GM12875 (cell line): Measurements from ENCODE around the gene ABTB2.

Experiments
- H3K4me3 ChIP-seq: one replicate; pipeline ENCODE4 v1.5.1; 2011; ENCODE audit warnings: low read depth, low read length, control low read depth
- TF ChIP-seq, protein P1 (sequence below): IDR thresholded peaks from 2 replicates; pipeline ENCODE4 v1.5.1; 2011; ENCODE audit warnings: low read depth, mild to moderate bottlenecking, control low read depth, inconsistent platforms, low read length, moderate library complexity, borderline replicate concordance; ENCODE audit not compliant: insufficient read depth

Gene ABTB2

GRCh38 chr11:34218067-34218466 is 139.7 kb downstream of the ABTB2 start:
- TF ChIP-seq, protein P1, sequence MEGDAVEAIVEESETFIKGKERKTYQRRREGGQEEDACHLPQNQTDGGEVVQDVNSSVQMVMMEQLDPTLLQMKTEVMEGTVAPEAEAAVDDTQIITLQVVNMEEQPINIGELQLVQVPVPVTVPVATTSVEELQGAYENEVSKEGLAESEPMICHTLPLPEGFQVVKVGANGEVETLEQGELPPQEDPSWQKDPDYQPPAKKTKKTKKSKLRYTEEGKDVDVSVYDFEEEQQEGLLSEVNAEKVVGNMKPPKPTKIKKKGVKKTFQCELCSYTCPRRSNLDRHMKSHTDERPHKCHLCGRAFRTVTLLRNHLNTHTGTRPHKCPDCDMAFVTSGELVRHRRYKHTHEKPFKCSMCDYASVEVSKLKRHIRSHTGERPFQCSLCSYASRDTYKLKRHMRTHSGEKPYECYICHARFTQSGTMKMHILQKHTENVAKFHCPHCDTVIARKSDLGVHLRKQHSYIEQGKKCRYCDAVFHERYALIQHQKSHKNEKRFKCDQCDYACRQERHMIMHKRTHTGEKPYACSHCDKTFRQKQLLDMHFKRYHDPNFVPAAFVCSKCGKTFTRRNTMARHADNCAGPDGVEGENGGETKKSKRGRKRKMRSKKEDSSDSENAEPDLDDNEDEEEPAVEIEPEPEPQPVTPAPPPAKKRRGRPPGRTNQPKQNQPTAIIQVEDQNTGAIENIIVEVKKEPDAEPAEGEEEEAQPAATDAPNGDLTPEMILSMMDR, result no peak

GRCh38 chr11:34216706-34217105 is 141.1 kb downstream of the ABTB2 start:
- TF ChIP-seq, protein P1, result no peak
- H3K4me3 ChIP-seq, result no peak overlapping the region

More at GRCh38 chr11:34218067-34218466, 139.7 kb downstream of the ABTB2 start:
- no peak overlapping the region for H3K4me3 ChIP-seq

- TF ChIP-seq, protein P1, result no peak
- H3K4me3 ChIP-seq, result no peak overlapping the region
These were observed 141.9 kb downstream of the ABTB2 start for GRCh38 chr11:34215806-34216453.

- TF ChIP-seq, protein P1, result no peak
- no peak overlapping the region for H3K4me3 ChIP-seq
These were observed 142.6 kb downstream of the ABTB2 start for GRCh38 chr11:34214961-34215805.

DNA sequence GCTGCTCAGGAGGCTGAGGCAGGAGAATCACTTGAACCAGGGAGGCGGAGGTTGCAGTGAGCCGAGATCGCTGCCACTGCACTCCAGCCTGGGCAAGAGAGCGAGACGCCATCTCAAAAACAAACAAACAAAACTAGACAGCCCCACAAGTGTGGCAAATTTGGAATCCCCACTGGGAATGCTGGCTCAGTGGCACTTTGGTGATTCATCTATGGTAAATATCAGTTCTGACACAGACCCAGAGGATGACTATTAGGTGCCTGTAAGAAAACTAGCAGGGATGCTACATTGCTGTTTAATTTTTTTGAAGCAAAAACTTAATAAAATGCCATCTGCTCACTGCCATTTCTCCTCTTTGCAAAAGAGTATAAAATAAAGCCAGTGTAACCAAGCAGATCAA is 144.4 kb downstream of the ABTB2 start:
- TF ChIP-seq, protein P1, result no peak
- H3K4me3 ChIP-seq, result no peak overlapping the region

DNA sequence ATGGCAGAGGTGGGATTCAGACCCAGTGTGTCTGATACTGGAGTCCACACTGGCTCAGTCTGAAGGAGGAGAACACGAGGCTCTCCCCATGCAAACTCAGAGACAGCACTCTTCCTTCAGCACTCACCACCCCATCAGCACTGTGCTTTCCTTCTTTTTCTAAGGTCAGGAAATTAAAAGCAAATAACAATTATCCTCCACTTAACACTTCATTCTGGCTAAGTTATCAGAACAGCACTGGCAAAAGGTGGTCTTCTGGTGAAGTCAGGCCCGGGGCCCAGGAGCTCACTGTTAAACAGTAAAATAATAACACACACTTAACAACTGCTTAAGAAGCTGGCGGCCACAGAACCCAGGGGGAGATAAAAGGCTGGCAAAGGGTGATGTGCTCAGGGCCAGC is 145.2 kb downstream of the ABTB2 start:
- TF ChIP-seq, protein P1, result no peak
- H3K4me3 ChIP-seq, result no peak overlapping the region
